DOHH2 (cell line): Measurements from ENCODE around the gene BOLA3.

Experiments used
- H3F3A ChIP-seq: fragments of 200-600 bp; sonication (generic), shearing (Covaris generic); 2 replicates; pipeline ENCODE4 v1.6.0; 2016; ENCODE audit warnings: antibody characterized with exemption, mild to moderate bottlenecking; ENCODE audit not compliant: control insufficient read depth, insufficient read depth
- H3K27ac ChIP-seq: fragments of 200-600 bp; sonication (generic); 2 replicates; pipeline ENCODE4 v1.5.1; 2014; ENCODE audit warnings: low read depth, mild to moderate bottlenecking, low read length, moderate library complexity
- H3K27me3 ChIP-seq: fragments of 200-600 bp; sonication (generic); 2 replicates; pipeline ENCODE4 v1.6.1; 2014; ENCODE audit warnings: mild to moderate bottlenecking, low read length, mixed read lengths; ENCODE audit not compliant: control insufficient read depth
- H3K36me3 ChIP-seq: fragments of 200-600 bp; sonication (generic); 2 replicates; pipeline ENCODE4 v1.6.1; 2014; ENCODE audit warnings: mild to moderate bottlenecking, low read length, moderate library complexity, mixed read lengths; ENCODE audit not compliant: control insufficient read depth
- H3K4me1 ChIP-seq: fragments of 200-600 bp; sonication (generic); 2 replicates; pipeline ENCODE4 v1.6.1; 2014; ENCODE audit warnings: mild to moderate bottlenecking, low read length, mixed read lengths; ENCODE audit not compliant: control insufficient read depth
- H3K4me2 ChIP-seq: fragments of 200-600 bp; sonication (generic); 2 replicates; pipeline ENCODE4 v1.6.0; 2014; ENCODE audit warnings: mild to moderate bottlenecking, low read length, moderate library complexity
- H3K4me3 ChIP-seq: fragments of 200-600 bp; sonication (generic); 2 replicates; pipeline ENCODE4 v1.5.1; 2014; ENCODE audit warnings: mild to moderate bottlenecking, low read length, mixed read lengths
- H3K79me2 ChIP-seq: fragments of 200-600 bp; sonication (generic); 2 replicates; pipeline ENCODE4 v1.6.1; 2014; ENCODE audit warnings: mild to moderate bottlenecking, low read length, mixed read lengths; ENCODE audit not compliant: control insufficient read depth
- H3K9me2 ChIP-seq: fragments of 200-600 bp; sonication (generic); replicated peaks from 2 replicates; pipeline ENCODE4 v1.6.1; 2014; ENCODE audit warnings: mild to moderate bottlenecking, low read length, mixed read lengths; ENCODE audit not compliant: control insufficient read depth
- H3K9me3 ChIP-seq: fragments of 200-600 bp; sonication (generic); 2 replicates; pipeline ENCODE4 v1.6.1; 2014; ENCODE audit warnings: antibody characterized with exemption, low read length, mixed read lengths; ENCODE audit not compliant: control insufficient read depth, insufficient read depth
- H4K20me1 ChIP-seq: fragments of 200-600 bp; sonication (generic); 2 replicates; pipeline ENCODE4 v1.6.0; 2014; ENCODE audit warnings: low read depth, mild to moderate bottlenecking, antibody characterized with exemption, low read length, moderate library complexity; ENCODE audit not compliant: control insufficient read depth, insufficient read depth
- CTCF ChIP-seq: fragments of 200-600 bp; sonication (generic); IDR thresholded peaks from one replicate; pipeline ENCODE4 v1.5.1; 2014; ENCODE audit warnings: antibody characterized with exemption, mild to moderate bottlenecking, low read depth, low read length; ENCODE audit not compliant: poor library complexity, severe bottlenecking
- EZH2phosphoT487 ChIP-seq: fragments of 200-600 bp; sonication (generic); IDR thresholded peaks from 2 replicates; pipeline ENCODE4 v1.6.1; 2017; ENCODE audit warnings: borderline replicate concordance, mild to moderate bottlenecking, antibody characterized with exemption, low read length, moderate library complexity, mixed read lengths

The BOLA3 gene

GRCh38 chr2:74086021-74086420 lies 61.7 kb downstream of the BOLA3 start:
- H3K4me3 ChIP-seq = no peak overlapping the region
- H3K9me3 ChIP-seq = no peaks in the 10 kb centered on the region
- no peak overlapping the region for H3K27ac ChIP-seq
- no peaks in the 10 kb centered on the region for H4K20me1 ChIP-seq
- no peak overlapping the region for H3K4me2 ChIP-seq
- no peaks in the 10 kb centered on the region for H3K9me2 ChIP-seq
- no peaks in the 10 kb centered on the region for H3K4me1 ChIP-seq
- H3F3A ChIP-seq = no peaks in the 10 kb centered on the region
- no peak for TF ChIP-seq EZH2phosphoT487
- TF ChIP-seq CTCF = no peak
- H3K27me3 ChIP-seq = no peaks in the 10 kb centered on the region
- peaks cover 63% of the 10 kb centered on the region for H3K36me3 ChIP-seq
- no peaks in the 10 kb centered on the region for H3K79me2 ChIP-seq
